GM19372 (cell line): ENCODE results near the gene SMYD3.
"Not testable (repeated sequence)": the region's sequence is repeated elsewhere in the genome, so short reads cannot be mapped to it uniquely, and the experiment has no call there.

Experiments
- ATAC-seq: cut with Tn5 transposase; IDR thresholded peaks from one replicate; pipeline ENCODE4 v1.9.1; 2021; ENCODE audit warnings: mild to moderate bottlenecking, low read depth, moderate library complexity; ENCODE audit not compliant: unreplicated experiment

SMYD3 gene

GRCh38 chr1:246372559-246372958 is 134.5 kb downstream of the SMYD3 start:
- no peak for ATAC-seq

- no peak for ATAC-seq
Observed at GRCh38 chr1:246367041-246367440, 140.0 kb downstream of the SMYD3 start.

GRCh38 chr1:246365708-246366107 is 141.4 kb downstream of the SMYD3 start:
- ATAC-seq: no peak

- ATAC-seq: no peak
Observed at GRCh38 chr1:246364415-246364941, 142.6 kb downstream of the SMYD3 start.

- ATAC-seq: not testable (repeated sequence)
Observed at GRCh38 chr1:246357014-246357598, 150.0 kb downstream of the SMYD3 start.

- no peak for ATAC-seq
Observed at GRCh38 chr1:246355411-246356230, 151.5 kb downstream of the SMYD3 start.

- ATAC-seq: no peak
Observed at GRCh38 chr1:246351721-246352120, 155.4 kb downstream of the SMYD3 start.

GRCh38 chr1:246350745-246351144 is 156.3 kb downstream of the SMYD3 start:
- no peak for ATAC-seq

- no peak for ATAC-seq
Observed at GRCh38 chr1:246343937-246344336, 163.1 kb downstream of the SMYD3 start.

GRCh38 chr1:246343251-246343650 is 163.8 kb downstream of the SMYD3 start:
- ATAC-seq: no peak

GRCh38 chr1:246338546-246338945 is 168.5 kb downstream of the SMYD3 start:
- ATAC-seq: no peak

GRCh38 chr1:246338098-246338497 is 169.0 kb downstream of the SMYD3 start:
- no peak for ATAC-seq

GRCh38 chr1:246335151-246335550 is 171.9 kb downstream of the SMYD3 start:
- no peak for ATAC-seq

GRCh38 chr1:246333855-246334254 is 173.2 kb downstream of the SMYD3 start:
- ATAC-seq: no peak

- no peak for ATAC-seq
Observed at GRCh38 chr1:246332078-246332477, 175.0 kb downstream of the SMYD3 start.

GRCh38 chr1:246329900-246330299 is 177.2 kb downstream of the SMYD3 start:
- peak; percentile 94 for ATAC-seq

- not testable (repeated sequence) for ATAC-seq
Observed at GRCh38 chr1:246329292-246329691, 177.8 kb downstream of the SMYD3 start.

- ATAC-seq: no peak
Observed at GRCh38 chr1:246324711-246325110, 182.4 kb downstream of the SMYD3 start.

- not testable (repeated sequence) for ATAC-seq
Observed at GRCh38 chr1:246324033-246324432, 183.0 kb downstream of the SMYD3 start.

GRCh38 chr1:246320286-246320685 is 186.8 kb downstream of the SMYD3 start:
- no peak for ATAC-seq

GRCh38 chr1:246319083-246319714 is 187.9 kb downstream of the SMYD3 start:
- no peak for ATAC-seq
